ENCODE data around the gene F11R.

- TF ChIP-seq, protein P1, sequence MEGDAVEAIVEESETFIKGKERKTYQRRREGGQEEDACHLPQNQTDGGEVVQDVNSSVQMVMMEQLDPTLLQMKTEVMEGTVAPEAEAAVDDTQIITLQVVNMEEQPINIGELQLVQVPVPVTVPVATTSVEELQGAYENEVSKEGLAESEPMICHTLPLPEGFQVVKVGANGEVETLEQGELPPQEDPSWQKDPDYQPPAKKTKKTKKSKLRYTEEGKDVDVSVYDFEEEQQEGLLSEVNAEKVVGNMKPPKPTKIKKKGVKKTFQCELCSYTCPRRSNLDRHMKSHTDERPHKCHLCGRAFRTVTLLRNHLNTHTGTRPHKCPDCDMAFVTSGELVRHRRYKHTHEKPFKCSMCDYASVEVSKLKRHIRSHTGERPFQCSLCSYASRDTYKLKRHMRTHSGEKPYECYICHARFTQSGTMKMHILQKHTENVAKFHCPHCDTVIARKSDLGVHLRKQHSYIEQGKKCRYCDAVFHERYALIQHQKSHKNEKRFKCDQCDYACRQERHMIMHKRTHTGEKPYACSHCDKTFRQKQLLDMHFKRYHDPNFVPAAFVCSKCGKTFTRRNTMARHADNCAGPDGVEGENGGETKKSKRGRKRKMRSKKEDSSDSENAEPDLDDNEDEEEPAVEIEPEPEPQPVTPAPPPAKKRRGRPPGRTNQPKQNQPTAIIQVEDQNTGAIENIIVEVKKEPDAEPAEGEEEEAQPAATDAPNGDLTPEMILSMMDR (IDR thresholded peaks at IDR 0.05), result no peak
- TF ChIP-seq POLR2A (IDR thresholded peaks at IDR 0.05), result no peak
Observed at GRCh38 chr1:160950657-160951056, 70.3 kb downstream of the F11R start.

All from uterus (tissue), 2 donors.